GM12864 (cell line): ENCODE results near the gene ATP5F1D.
"Not testable (repeated sequence)": the region's sequence is repeated elsewhere in the genome, so short reads cannot be mapped to it uniquely, and the experiment has no call there.

ENCODE experiments used
- DNase-seq: peaks from one replicate; pipeline ENCODE4 v3.0.0-alpha.2; 2011; ENCODE audit warnings: low read depth
- H3K4me3 ChIP-seq: 2 replicates; pipeline ENCODE4 v1.5.1; 2011; ENCODE audit warnings: mild to moderate bottlenecking, low read depth, low read length, control low read depth
- TF ChIP-seq, protein P1 (sequence below): IDR thresholded peaks from 2 replicates; pipeline ENCODE4 v1.5.1; 2011; ENCODE audit warnings: low read depth, mild to moderate bottlenecking, moderate library complexity, low read length, control low read depth, inconsistent platforms; ENCODE audit errors: missing control alignments

ATP5F1D gene

GRCh38 chr19:1241417-1242095 lies at the start of gene ATP5F1D:
TSS of gene ATP5F1D (plus strand) at chr19:1241751. CDS start at chr19:1241851, 100 bp downstream.
- peak; percentile 85 for DNase-seq
- TF ChIP-seq, protein P1, sequence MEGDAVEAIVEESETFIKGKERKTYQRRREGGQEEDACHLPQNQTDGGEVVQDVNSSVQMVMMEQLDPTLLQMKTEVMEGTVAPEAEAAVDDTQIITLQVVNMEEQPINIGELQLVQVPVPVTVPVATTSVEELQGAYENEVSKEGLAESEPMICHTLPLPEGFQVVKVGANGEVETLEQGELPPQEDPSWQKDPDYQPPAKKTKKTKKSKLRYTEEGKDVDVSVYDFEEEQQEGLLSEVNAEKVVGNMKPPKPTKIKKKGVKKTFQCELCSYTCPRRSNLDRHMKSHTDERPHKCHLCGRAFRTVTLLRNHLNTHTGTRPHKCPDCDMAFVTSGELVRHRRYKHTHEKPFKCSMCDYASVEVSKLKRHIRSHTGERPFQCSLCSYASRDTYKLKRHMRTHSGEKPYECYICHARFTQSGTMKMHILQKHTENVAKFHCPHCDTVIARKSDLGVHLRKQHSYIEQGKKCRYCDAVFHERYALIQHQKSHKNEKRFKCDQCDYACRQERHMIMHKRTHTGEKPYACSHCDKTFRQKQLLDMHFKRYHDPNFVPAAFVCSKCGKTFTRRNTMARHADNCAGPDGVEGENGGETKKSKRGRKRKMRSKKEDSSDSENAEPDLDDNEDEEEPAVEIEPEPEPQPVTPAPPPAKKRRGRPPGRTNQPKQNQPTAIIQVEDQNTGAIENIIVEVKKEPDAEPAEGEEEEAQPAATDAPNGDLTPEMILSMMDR = no peak
- H3K4me3 ChIP-seq = peak within 1 kb of the TSS; percentile 92

- TF ChIP-seq, protein P1 = no peak
- H3K4me3 ChIP-seq = no peak overlapping the region
- DNase-seq = no peak
These were observed 42.0 kb upstream of the ATP5F1D start for GRCh38 chr19:1199531-1199930.

GRCh38 chr19:1200614-1201013 lies 40.9 kb upstream of the ATP5F1D start:
- DNase-seq, H3K4me3 ChIP-seq: not testable (repeated sequence)

- TF ChIP-seq, protein P1 = no peak
- H3K4me3 ChIP-seq = peak within 1 kb of the TSS; percentile 82
- peak; percentile 80 for DNase-seq
These were observed 36.1 kb upstream of the ATP5F1D start, which contains the start of gene STK11 for GRCh38 chr19:1205114-1206099. TSS of gene STK11 (plus strand) at chr19:1205778. CDS start at chr19:1206914, 1,136 bp downstream.

DNA sequence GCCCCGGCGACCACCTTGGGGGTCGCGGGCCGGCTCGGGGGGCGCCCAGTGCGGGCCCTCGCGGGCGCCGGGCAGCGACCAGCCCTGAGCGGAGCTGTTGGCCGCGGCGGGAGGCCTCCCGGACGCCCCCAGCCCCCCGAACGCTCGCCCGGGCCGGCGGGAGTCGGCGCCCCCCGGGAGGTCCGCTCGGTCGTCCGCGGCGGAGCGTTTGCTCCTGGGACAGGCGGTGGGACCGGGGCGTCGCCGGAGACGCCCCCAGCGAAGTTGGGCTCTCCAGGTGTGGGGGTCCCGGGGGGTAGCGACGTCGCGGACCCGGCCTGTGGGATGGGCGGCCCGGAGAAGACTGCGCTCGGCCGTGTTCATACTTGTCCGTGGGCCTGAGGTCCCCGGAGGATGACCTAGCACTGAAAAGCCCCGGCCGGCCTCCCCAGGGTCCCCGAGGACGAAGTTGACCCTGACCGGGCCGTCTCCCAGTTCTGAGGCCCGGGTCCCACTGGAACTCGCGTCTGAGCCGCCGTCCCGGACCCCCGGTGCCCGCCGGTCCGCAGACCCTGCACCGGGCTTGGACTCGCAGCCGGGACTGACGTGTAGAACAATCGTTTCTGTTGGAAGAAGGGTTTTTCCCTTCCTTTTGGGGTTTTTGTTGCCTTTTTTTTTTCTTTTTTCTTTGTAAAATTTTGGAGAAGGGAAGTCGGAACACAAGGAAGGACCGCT lies 35.2 kb upstream of the ATP5F1D start:
- peak overlapping the region; percentile 82 for H3K4me3 ChIP-seq
- no peak for DNase-seq
- TF ChIP-seq, protein P1 = no peak

- no peak for DNase-seq
- TF ChIP-seq, protein P1 = no peak
- peak overlapping the region; percentile 82 for H3K4me3 ChIP-seq
These were observed 34.6 kb upstream of the ATP5F1D start for GRCh38 chr19:1206864-1207450.

- not testable (repeated sequence) for H3K4me3 ChIP-seq, DNase-seq
These were observed 32.7 kb upstream of the ATP5F1D start for GRCh38 chr19:1208830-1209229.
